ENCODE data around the gene PADI4.
"Not testable (repeated sequence)": the region's sequence is repeated elsewhere in the genome, so short reads cannot be mapped to it uniquely, and the experiment has no call there.

PADI4 gene

DNA sequence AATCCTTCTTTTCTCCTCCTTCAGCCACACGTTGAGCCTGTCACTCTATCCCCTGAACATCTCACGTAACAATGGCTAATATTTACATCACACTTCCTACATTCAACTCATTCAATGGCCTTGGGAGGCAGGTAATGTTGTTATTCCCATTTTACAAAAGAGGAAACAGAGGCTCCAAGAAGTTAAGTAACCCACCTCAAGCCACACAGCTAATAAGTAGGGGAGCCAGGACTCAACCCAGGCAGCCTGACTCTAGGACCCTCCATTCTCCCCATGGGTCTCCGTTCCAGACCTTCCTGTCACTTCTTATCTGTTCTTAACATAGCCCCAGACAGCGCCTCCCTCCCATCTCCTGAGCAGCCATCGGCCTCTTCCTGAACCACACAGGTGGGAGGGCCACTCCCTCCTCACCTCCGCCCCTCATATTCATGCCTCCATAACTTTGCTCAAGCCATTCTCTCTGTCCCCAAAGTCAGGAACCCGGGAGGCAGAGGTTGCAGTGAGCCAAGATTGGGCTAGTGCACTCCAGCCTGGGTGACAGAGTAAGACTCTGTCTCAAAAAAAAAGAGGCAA lies 2.2 kb downstream of the PADI4 start:
- FAIRE-seq: no peak
- no peak for DNase-seq (ENCODE audit: extremely low spot score, insufficient read length, low read depth)

DNA sequence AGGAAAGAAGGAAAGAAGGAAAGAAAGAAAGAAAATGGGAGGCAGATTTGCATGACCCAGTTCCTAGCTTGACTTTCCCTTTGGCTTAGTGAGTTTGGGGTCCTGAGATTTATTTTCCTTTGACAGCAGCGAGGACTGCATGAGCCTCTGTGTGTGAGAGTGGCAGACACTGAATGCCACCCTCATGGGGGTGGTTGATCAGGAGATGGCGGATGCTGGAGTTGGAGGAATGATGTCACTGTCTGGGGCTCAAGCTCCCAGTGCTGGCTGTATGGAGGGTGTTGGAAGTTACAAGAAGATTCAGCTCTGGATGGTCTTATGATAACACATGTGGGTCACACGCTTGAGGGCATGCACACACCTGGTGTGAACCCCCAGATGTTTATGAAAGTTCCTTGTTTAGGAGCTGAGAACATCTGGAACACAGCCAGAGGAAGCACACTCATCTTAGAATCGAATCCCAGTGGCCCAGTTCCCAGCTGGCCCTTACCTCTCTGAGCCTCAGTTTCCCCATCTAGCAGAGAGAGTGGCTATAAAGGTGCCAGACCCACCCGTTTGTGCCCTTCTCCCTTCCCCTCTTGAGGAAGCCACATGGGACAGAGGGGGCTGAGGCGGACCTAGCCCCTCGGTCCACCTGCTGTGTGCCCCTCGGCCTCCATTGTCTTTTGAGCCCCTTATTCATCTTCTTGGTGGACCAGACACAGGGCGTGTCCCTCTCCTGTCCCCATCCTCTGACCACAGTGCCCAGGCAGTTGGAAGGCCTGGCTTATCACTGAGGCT lies 5.7 kb downstream of the PADI4 start:
- DNase-seq (ENCODE audit: extremely low spot score, insufficient read length, low read depth) (no peak), FAIRE-seq (no peak)

DNA sequence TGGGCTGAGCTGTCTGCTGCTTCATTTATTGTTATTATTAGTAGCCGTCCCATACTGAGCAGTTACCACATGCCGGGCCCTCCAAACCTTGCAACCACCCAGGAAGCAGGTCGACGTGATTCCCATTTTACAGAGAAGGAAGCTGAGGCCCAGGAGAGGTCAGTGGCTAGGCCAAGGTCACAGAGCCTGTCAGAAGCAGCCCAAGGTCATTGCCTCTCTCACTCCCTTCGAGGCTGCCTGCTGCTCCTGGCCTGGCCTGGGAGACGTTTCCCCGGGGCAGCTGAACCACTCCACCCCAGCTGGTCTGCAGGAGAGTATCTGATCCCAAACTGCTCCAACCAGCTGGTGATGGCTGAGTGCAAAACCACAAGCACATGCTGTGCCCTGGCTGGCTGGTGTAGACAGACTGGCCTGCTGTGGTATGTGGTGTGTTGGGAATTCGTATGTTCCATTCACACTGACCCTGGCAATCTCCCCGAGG lies 6.5 kb downstream of the PADI4 start:
- FAIRE-seq: no peak
- DNase-seq (ENCODE audit: extremely low spot score, insufficient read length, low read depth): no peak

DNA sequence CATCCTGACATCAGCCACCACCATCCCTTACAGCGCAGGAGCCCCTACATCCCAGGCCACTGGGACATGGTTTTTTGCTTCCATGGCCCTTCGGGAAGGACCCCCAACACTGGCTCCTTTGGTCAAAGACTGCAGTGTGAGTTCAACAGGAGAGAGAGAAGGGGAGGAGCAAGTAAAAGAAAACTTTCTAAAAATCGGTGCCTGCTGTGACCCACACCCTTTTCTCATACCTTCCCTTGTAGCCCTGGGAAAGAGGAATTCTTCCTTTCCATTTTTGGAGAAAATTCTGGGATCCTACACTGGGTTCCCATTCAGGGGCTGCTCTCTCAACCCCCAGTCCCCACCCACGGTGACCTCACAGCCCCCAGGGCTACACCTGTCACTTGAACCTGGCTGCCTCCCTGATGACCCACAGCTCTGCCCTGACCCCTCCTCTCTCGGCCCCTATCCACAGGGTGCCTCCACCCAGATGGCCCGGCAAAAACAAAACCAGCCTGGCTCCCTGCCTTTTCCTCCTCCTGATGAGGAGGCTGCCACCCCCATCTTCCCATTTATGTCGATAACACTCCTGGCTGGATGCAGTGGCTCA lies 7.6 kb downstream of the PADI4 start:
- no peak for DNase-seq (ENCODE audit: extremely low spot score, insufficient read length, low read depth)
- FAIRE-seq: no peak

DNA sequence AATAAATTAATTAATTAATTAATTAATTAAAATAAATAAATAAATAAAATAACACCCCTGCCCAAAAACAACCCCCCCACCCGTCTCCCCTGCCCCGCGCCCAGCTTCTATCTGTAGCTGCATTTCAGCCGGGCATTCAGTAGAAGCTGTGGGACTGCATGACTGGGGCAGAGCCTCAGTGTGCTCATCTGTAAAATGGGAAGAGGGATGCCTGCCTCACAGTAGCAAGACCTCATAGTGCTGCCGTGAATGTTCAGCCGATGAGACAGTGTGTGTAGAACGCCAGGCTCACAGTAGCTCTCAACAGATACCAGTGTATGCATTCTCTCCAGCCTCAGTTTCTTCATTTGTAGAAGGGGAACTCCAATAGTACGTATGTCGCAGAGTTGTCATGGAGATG lies 8.7 kb downstream of the PADI4 start:
- FAIRE-seq (no peak), DNase-seq (ENCODE audit: extremely low spot score, insufficient read length, low read depth) (no peak)

DNA sequence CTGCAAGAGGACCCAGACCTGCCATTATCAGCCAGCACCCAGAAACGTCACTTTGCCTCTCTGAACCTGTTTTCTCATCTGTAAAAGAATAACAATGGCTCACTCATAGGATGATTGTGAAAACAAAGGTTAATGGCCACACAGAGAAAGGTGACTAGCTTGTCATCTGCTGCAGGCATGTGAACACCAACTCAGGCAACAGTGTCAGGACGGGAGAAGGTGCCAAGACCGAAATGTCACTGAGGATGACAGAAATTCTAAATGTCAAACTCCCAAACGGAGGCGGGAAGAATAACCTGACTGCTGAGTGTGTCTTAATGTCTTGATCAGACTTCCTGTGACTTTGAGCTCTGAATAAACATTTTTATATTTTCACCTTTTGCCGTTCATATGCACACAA lies 10.3 kb downstream of the PADI4 start:
- FAIRE-seq (no peak), DNase-seq (ENCODE audit: extremely low spot score, insufficient read length, low read depth) (no peak)

DNA sequence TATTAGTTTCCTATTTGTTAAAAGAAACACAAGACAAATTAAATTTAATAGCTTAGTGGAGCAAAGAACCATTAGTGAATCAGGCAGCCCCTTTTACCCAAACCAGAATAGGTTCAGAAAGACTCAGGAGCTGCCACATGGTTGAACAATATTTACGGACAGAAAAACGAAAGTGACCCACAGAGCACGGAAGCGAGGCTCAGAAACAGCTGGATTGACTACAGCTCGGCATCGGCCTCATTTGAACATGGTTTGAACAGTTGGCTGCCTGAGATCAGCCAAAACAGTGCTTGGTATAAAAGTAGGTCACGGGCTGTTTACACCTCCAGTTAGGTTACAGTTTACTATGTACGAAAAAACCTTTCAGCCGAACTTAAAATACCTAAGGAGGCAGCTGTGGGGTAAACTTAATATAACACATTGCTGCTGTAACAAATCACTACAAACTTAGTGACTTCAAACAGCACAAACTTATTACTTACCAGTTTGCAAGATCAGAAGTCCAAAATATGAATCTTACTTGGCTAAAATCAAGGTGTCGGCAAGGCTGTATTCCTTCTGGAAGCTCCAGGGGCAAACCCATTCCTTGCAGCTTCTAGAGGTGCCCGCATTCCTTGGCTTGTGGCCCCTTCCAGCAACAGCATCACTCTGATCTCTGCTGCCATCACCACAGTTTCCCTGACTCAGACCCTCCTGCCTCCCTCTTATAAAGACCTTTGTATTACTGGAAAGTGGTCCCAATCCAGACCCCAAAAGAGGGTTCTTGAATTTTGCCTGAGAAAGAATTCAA lies 11.8 kb downstream of the PADI4 start:
- no peak for DNase-seq (ENCODE audit: extremely low spot score, insufficient read length, low read depth)
- no peak for FAIRE-seq

DNA sequence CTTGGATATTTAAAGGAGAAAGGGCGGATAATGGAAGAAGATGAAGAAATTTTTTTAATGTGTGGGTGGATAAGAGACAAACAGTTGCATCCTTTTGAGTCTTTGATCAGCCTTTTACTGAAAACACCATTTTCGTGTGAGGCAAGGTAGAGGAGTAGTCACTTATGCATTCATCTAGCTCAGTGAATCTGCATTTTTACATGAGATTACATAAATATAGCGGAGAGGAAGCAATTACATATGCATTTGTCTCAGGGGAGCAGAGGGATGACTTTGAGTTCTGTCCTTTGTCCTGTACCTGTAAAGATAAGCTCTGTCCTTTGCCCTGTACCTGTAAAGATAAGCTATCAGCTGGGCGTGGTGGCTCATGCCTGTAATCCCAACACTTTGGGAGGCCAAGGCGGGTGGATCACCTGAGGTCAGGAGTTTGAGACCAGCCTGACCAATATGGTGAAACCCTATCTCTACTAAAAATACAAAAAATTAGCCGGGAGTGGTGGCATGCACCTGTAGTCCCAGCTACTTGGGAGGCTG lies 13.9 kb downstream of the PADI4 start:
- FAIRE-seq: not testable (repeated sequence)

DNA sequence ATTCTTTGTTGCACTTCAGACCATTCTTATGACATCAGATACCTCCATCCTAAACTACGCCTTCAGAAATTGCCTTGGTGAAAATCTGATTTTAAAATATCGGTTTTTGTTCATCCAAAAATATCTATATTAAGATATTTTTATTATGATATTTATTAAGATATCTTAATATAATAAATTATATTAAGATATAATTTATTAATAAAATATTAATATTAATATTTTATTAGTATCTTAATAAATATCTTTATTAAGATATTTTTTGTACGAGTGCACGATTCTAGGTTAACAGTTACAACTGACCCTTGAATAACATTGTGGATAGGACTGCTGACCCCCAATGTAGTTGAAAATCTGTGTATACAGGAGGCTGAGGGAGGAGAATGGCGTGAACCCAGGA lies 20.9 kb downstream of the PADI4 start:
- DNase-seq (ENCODE audit: extremely low spot score, insufficient read length, low read depth) (no peak), FAIRE-seq (no peak)

More for the DNA sequence above, 13.9 kb downstream of the PADI4 start:
- DNase-seq (ENCODE audit: extremely low spot score, insufficient read length, low read depth): not testable (repeated sequence)

DNA sequence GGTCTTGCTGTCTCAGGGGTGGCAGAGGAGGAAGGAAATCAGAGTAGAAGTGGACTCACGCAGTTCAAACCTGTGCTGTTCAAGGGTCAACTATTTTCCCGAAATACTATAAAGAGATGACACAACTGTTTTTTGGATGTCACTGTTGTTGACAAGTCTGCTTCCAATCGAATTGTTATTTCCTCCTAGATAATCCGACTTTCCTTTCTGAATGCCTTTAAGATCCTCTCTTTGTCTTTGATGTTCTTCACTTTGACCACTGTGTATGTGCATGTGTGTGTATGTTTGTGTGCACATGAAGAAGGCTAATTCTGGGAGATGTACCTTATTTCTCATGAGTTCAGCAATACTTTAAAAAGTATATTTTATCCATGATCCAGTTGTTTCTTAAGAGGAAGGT lies 21.6 kb downstream of the PADI4 start:
- FAIRE-seq (no peak), DNase-seq (ENCODE audit: extremely low spot score, insufficient read length, low read depth) (no peak)

DNA sequence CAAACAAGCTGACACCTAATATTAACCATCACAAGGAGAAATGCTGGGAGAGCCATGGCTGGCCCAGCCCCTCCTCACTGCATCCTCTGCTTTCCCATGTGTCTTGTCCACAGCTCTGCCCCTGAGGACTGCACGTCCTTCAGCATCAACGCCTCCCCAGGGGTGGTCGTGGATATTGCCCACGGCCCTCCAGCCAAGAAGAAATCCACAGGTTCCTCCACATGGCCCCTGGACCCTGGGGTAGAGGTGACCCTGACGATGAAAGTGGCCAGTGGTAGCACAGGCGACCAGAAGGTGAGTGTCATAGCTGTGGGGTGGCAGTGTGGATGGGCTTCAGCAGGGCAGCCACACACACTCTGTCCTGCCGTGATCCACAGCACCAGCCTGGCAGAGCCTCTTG lies 22.9 kb downstream of the PADI4 start:
- FAIRE-seq: no peak
- no peak for DNase-seq (ENCODE audit: extremely low spot score, insufficient read length, low read depth)

DNA sequence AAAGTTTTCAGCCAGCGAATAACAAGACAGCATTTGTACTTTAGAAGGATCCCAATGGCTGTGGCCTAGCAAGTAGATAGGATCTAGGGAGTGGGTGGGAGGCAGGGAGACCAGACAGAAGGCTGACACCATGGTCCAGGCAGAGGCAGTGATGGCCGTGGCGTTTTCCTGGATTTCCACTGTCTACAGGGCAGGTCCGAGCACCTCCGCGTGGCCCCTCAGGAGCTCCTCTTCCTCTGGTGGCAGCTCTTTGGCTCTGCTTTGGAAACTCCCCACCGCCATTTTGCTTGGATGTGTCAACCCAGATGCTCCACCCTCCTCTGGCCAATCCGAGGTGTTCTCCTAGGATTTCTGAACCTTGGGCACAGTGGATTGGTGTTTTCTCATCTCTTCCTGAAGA lies 25.1 kb downstream of the PADI4 start:
- DNase-seq (ENCODE audit: extremely low spot score, insufficient read length, low read depth) (no peak), FAIRE-seq (no peak)

DNA sequence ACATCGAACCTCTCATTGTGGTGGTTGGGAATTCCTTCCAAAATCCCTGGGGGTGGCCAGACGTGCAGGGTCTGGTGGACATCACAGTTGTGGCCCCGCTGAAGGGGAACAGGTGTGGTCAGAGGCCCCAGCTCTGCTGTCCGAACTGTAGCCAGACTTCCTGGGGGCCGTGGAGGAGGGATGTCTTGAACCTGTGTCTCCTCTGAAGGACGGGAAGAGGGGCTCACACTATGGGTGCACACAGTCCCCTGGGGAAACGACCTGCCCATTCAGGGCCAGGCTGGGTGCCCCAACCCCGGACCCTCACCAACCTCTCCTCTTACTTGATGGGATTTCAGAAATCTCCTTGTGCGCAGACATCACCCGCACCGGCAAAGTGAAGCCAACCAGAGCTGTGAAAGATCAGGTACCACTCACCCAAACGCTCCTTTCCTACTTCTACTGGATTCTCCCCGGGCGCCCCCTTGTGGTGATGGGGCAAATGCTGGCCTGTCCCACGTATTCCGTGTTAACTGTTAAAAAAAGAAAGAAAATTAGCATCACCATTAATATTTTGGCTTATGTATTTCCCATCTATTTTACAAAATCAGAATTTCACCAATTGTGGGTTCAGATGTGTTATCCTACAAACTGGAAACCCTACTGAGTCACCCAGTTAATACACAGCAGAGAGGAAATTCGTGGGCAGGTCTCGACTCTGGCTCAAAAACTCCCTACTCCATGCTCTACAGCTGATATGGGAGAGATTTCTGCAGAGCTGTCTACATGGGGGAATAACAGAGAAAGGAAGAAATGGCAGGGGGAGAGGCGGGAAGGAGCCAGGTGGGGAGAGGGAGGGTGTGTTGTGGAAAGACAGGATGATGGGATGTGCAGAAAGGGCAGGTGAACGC lies 28.1 kb downstream of the PADI4 start:
- DNase-seq (ENCODE audit: extremely low spot score, insufficient read length, low read depth): peak; percentile 23

DNA sequence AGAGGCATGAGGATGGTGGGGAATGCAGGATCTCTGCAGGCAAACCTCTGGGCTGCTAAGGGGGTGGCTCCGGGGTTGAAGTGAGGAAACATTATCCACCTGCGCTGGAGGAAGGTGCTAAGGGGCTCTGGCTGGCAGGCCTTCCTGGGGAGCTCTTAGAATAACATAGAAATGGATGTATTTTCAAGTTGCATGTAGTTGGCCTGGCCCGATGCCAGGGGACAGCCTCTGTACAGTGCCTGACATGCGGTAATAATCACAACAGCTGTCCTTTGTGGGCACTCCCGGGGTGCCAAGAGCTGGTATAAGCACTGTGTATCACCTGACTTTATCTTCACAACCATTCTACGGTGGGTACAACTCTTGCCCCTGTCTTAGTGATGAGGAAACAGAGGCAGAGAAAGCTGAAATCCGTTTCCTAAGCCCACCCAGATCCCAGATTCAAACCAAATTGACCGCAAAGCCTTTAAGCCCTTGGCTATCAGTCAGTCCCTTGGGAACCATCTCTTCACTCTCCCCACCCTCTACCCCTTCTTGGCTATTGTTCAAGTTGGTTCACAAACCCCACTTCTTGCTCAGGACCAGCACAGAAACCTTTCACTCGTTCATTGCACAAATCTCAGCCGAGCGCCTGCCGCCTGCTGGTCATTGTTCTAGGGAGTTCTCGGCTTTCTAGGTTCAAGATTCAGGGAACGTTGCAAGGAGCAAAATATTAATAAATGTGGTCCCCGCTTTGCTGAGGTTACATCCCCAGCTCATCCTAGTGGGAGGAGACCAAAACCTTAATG lies 30.9 kb downstream of the PADI4 start:
- DNase-seq (ENCODE audit: extremely low spot score, insufficient read length, low read depth): no peak
- FAIRE-seq: no peak

More for the DNA sequence above, 28.1 kb downstream of the PADI4 start:
- peak; percentile 72 for FAIRE-seq

DNA sequence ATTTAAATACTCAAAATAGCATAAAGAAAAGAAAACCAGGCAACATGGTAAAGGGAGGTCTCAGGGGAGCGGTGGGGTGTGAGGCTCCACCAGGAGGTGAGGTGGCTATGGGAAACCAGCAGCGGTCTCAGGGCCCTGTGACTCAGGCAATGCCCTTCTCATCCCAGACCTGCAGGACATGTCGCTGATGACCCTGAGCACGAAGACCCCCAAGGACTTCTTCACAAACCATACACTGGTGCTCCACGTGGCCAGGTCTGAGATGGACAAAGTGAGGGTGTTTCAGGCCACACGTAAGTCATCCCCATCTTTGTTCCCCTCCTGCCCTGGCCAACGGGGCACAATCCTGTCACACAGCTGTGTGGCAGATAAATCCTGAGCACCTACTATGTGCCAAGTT lies 31.5 kb downstream of the PADI4 start:
- DNase-seq (ENCODE audit: extremely low spot score, insufficient read length, low read depth) (no peak), FAIRE-seq (no peak)

DNA sequence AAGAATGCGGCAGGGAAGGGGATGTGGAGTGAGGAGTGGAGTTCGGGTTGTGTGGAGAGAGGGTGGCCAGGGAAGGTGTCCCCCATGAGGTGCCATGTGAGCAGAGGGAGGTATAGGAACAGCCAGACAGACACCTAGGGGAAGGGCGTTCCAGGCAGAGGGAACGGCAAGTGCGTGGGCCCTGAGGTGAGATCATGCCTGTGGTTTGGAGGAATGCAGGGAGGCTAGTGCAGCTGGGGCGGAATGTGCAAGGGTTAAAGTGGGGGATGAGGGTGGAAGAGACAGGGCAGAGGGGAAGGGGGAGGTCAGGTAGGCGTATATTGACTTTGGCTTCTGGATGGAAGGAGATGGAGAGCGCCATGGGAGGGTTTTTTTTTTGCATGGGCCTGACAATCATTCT lies 32.4 kb downstream of the PADI4 start:
- FAIRE-seq: no peak
- no peak for DNase-seq (ENCODE audit: extremely low spot score, insufficient read length, low read depth)

DNA sequence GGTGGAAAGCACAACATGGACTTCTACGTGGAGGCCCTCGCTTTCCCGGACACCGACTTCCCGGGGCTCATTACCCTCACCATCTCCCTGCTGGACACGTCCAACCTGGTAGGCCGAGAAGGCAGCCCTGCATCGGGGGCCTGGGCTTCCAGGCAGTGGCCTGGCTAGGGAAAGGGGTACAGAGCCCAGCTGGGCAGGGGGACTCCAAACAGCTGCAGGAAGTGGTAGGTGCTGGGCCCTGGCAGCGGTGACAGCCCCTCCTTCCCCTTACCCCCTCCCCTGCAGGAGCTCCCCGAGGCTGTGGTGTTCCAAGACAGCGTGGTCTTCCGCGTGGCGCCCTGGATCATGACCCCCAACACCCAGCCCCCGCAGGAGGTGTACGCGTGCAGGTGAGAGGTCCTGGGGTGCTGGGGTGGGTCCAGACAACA lies 34.0 kb downstream of the PADI4 start:
- no peak for DNase-seq (ENCODE audit: extremely low spot score, insufficient read length, low read depth)
- FAIRE-seq: no peak

DNA sequence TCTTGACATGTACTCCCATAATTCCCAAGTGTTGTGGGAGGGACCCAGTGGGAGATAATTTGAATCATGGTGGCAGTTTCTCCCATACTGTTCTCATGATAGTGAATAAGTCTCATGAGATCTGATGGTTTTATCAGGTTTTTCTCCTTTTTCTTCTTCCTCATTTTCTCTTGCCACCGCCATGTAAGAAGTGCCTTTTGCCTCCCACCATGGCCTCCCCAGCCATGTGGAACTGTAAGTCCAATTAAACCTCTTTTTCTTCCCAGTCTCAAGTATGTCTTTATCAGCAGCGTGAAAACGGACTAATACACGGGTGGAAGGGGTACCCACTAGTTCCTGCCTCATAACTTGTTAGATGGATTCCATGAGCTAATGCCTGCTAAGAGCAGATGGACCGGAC lies 37.5 kb downstream of the PADI4 start:
- not testable (repeated sequence) for FAIRE-seq; DNase-seq (ENCODE audit: extremely low spot score, insufficient read length, low read depth)

Data from GM18507 (cell line).